ENCODE data around the gene TRDN. TPM values are rescaled to one million over a fixed set of nuclear protein-coding genes. Genes with fewer than 3 reads are reported as not detected.

TRDN gene
- total RNA-seq, result not detected

GRCh38 chr6:123636782-123637181, at the start of gene TRDN:
TRDN (minus strand) TSS chr6:123636950; CDS start chr6:123636775, 175 bp downstream.
- H3K4me1 Mint-ChIP-seq (ENCODE audit: low read depth), result no peaks in the 10 kb centered on the region
- no peak within 1 kb of the TSS for H3K4me3 Mint-ChIP-seq
- no peaks in the 10 kb centered on the region for H3K36me3 Mint-ChIP-seq

GRCh38 chr6:123681957-123682462, 45.3 kb upstream of the TRDN start:
- intact Hi-C loops (cut with micrococcal nuclease), result no loop called here
- no peaks in the 10 kb centered on the region for H3K4me1 Mint-ChIP-seq (ENCODE audit: low read depth)
- ChIA-PET POLR2A (no interaction called here), CTCF (no interaction called here)
- H3K9me3 Mint-ChIP-seq, result no peaks in the 10 kb centered on the region
- H3K4me3 Mint-ChIP-seq, result no peak overlapping the region
- no peaks in the 10 kb centered on the region for H3K27me3 Mint-ChIP-seq
- H3K36me3 Mint-ChIP-seq, result no peaks in the 10 kb centered on the region
- no peak overlapping the region for H3K27ac Mint-ChIP-seq
- DNase-seq, result no peak

More at GRCh38 chr6:123636782-123637181, at the start of gene TRDN:
- ChIA-PET POLR2A (no interaction called here), CTCF (no interaction called here)
- Mint-ChIP-seq H3K27ac (no peak within 1 kb of the TSS), H3K9me3 (peaks cover 3% of the 10 kb centered on the region), H3K27me3 (no peaks in the 10 kb centered on the region)
- intact Hi-C loops (cut with micrococcal nuclease), result no loop called here
- no peak for DNase-seq

- intact Hi-C loops (cut with micrococcal nuclease), result no loop called here
- DNase-seq, result no peak
- H3K36me3 Mint-ChIP-seq, result no peaks in the 10 kb centered on the region
- POLR2A ChIA-PET, result no interaction called here
- H3K4me3 Mint-ChIP-seq, result no peak overlapping the region
- H3K4me1 Mint-ChIP-seq (ENCODE audit: low read depth), result no peaks in the 10 kb centered on the region
- H3K9me3 Mint-ChIP-seq, result peaks cover 8% of the 10 kb centered on the region
- no peak overlapping the region for H3K27ac Mint-ChIP-seq
- CTCF ChIA-PET, result no interaction called here
- no peaks in the 10 kb centered on the region for H3K27me3 Mint-ChIP-seq
Measured at GRCh38 chr6:123677897-123678296, 41.1 kb upstream of the TRDN start.

- Mint-ChIP-seq H3K36me3 (no peaks in the 10 kb centered on the region), H3K27ac (no peak overlapping the region), H3K27me3 (no peaks in the 10 kb centered on the region), H3K4me1 (ENCODE audit: low read depth) (no peaks in the 10 kb centered on the region), H3K9me3 (peaks cover 8% of the 10 kb centered on the region), H3K4me3 (no peak overlapping the region)
- ChIA-PET CTCF (no interaction called here), POLR2A (no interaction called here)
- intact Hi-C loops (cut with micrococcal nuclease), result no loop called here
- no peak for DNase-seq
Measured at GRCh38 chr6:123676793-123677192, 40.0 kb upstream of the TRDN start.

GRCh38 chr6:123668965-123669591, 32.3 kb upstream of the TRDN start:
- intact Hi-C loops (cut with micrococcal nuclease), result no loop called here
- no peaks in the 10 kb centered on the region for H3K4me1 Mint-ChIP-seq (ENCODE audit: low read depth)
- H3K9me3 Mint-ChIP-seq, result no peaks in the 10 kb centered on the region
- no peak overlapping the region for H3K27ac Mint-ChIP-seq
- ChIA-PET POLR2A (no interaction called here), CTCF (no interaction called here)
- H3K4me3 Mint-ChIP-seq, result no peak overlapping the region
- no peak for DNase-seq
- no peaks in the 10 kb centered on the region for H3K27me3 Mint-ChIP-seq
- H3K36me3 Mint-ChIP-seq, result no peaks in the 10 kb centered on the region

- CTCF ChIA-PET, result no interaction called here
Measured at GRCh38 chr6:123668063-123668462, 31.3 kb upstream of the TRDN start.

GRCh38 chr6:123663436-123663835, 26.7 kb upstream of the TRDN start:
- no peak for DNase-seq
- H3K4me3 Mint-ChIP-seq, result no peak overlapping the region
- no peaks in the 10 kb centered on the region for H3K36me3 Mint-ChIP-seq
- CTCF ChIA-PET, result no interaction called here
- intact Hi-C loops (cut with micrococcal nuclease), result no loop called here
- no peak overlapping the region for H3K27ac Mint-ChIP-seq
- no peaks in the 10 kb centered on the region for H3K9me3 Mint-ChIP-seq
- H3K4me1 Mint-ChIP-seq (ENCODE audit: low read depth), result no peaks in the 10 kb centered on the region
- POLR2A ChIA-PET, result no interaction called here
- no peaks in the 10 kb centered on the region for H3K27me3 Mint-ChIP-seq

More at GRCh38 chr6:123668063-123668462, 31.3 kb upstream of the TRDN start:
- Mint-ChIP-seq H3K27me3 (no peaks in the 10 kb centered on the region), H3K36me3 (no peaks in the 10 kb centered on the region), H3K4me1 (ENCODE audit: low read depth) (no peaks in the 10 kb centered on the region), H3K4me3 (no peak overlapping the region), H3K27ac (no peak overlapping the region), H3K9me3 (no peaks in the 10 kb centered on the region)
- intact Hi-C loops (cut with micrococcal nuclease), result no loop called here
- DNase-seq, result no peak
- POLR2A ChIA-PET, result no interaction called here

GRCh38 chr6:123662757-123663156, 26.0 kb upstream of the TRDN start:
- ChIA-PET POLR2A (no interaction called here), CTCF (no interaction called here)
- Mint-ChIP-seq H3K9me3 (no peaks in the 10 kb centered on the region), H3K4me3 (no peak overlapping the region), H3K4me1 (ENCODE audit: low read depth) (no peaks in the 10 kb centered on the region), H3K27me3 (no peaks in the 10 kb centered on the region), H3K36me3 (no peaks in the 10 kb centered on the region), H3K27ac (no peak overlapping the region)
- intact Hi-C loops (cut with micrococcal nuclease), result no loop called here
- DNase-seq, result no peak

- ChIA-PET CTCF (no interaction called here), POLR2A (no interaction called here)
- Mint-ChIP-seq H3K36me3 (no peaks in the 10 kb centered on the region), H3K27ac (no peak overlapping the region), H3K9me3 (no peaks in the 10 kb centered on the region), H3K4me3 (no peak overlapping the region), H3K4me1 (ENCODE audit: low read depth) (no peaks in the 10 kb centered on the region), H3K27me3 (no peaks in the 10 kb centered on the region)
- intact Hi-C loops (cut with micrococcal nuclease), result no loop called here
- no peak for DNase-seq
Measured at GRCh38 chr6:123661105-123661891, 24.5 kb upstream of the TRDN start.

- ChIA-PET CTCF (no interaction called here), POLR2A (no interaction called here)
- Mint-ChIP-seq H3K27ac (no peak overlapping the region), H3K4me3 (no peak overlapping the region), H3K36me3 (no peaks in the 10 kb centered on the region), H3K9me3 (no peaks in the 10 kb centered on the region), H3K4me1 (ENCODE audit: low read depth) (no peaks in the 10 kb centered on the region), H3K27me3 (no peaks in the 10 kb centered on the region)
- intact Hi-C loops (cut with micrococcal nuclease), result no loop called here
- DNase-seq, result no peak
Measured at GRCh38 chr6:123659960-123660748, 23.4 kb upstream of the TRDN start.

GRCh38 chr6:123658848-123659247, 22.1 kb upstream of the TRDN start:
- H3K36me3 Mint-ChIP-seq, result no peaks in the 10 kb centered on the region
- H3K4me1 Mint-ChIP-seq (ENCODE audit: low read depth), result no peaks in the 10 kb centered on the region
- DNase-seq, result no peak
- no peak overlapping the region for H3K27ac Mint-ChIP-seq
- intact Hi-C loops (cut with micrococcal nuclease), result no loop called here
- H3K9me3 Mint-ChIP-seq, result no peaks in the 10 kb centered on the region
- POLR2A ChIA-PET, result interaction anchor here (0.7 kb wide), 1 partner anchor 46 kb away, joined by 3 read pairs; no protein-coding TSS in a partner anchor
- CTCF ChIA-PET, result no interaction called here
- no peaks in the 10 kb centered on the region for H3K27me3 Mint-ChIP-seq
- H3K4me3 Mint-ChIP-seq, result no peak overlapping the region

GRCh38 chr6:123655521-123656306, 19.0 kb upstream of the TRDN start:
- no peaks in the 10 kb centered on the region for H3K36me3 Mint-ChIP-seq
- DNase-seq, result no peak
- peak overlapping the region; percentile 20 for H3K4me3 Mint-ChIP-seq
- no peaks in the 10 kb centered on the region for H3K27me3 Mint-ChIP-seq
- POLR2A ChIA-PET, result no interaction called here
- H3K4me1 Mint-ChIP-seq (ENCODE audit: low read depth), result no peaks in the 10 kb centered on the region
- intact Hi-C loops (cut with micrococcal nuclease), result no loop called here
- no peaks in the 10 kb centered on the region for H3K9me3 Mint-ChIP-seq
- H3K27ac Mint-ChIP-seq, result no peak overlapping the region
- CTCF ChIA-PET, result no interaction called here

Data from activated CD4-positive, alpha-beta memory T cell treated with anti-CD3 and anti-CD28 coated beads for 36 hours (primary cell).